ENCODE results near the gene SLC9A8. TPM values are rescaled to one million over a fixed set of nuclear protein-coding genes. Genes with fewer than 3 reads are reported as not detected.

Gene SLC9A8
- total RNA-seq, 1 donor from 2014 or later: 6.2 TPM

GRCh38 chr20:49919461-49919860 is 106.8 kb downstream of the SLC9A8 start:
- peaks cover 11% of the 10 kb centered on the region for H3K79me2 ChIP-seq (ENCODE audit: insufficient read depth, low read length)
- DNase-seq (ENCODE audit: low read depth) (no peak), FAIRE-seq (no peak)
- H3K27ac Mint-ChIP-seq (ENCODE audit: unreplicated experiment): no peak overlapping the region
- H3K9me3 ChIP-seq (ENCODE audit: insufficient read depth, low read depth, low read length): no peaks in the 10 kb centered on the region
- no peak overlapping the region for H3K4me3 Mint-ChIP-seq (ENCODE audit: unreplicated experiment)
- no peak overlapping the region for H3K27ac ChIP-seq (ENCODE audit: low read depth, low read length)
- H3K9me3 Mint-ChIP-seq (ENCODE audit: unreplicated experiment): peaks cover 3% of the 10 kb centered on the region
- TF ChIP-seq, protein P1, sequence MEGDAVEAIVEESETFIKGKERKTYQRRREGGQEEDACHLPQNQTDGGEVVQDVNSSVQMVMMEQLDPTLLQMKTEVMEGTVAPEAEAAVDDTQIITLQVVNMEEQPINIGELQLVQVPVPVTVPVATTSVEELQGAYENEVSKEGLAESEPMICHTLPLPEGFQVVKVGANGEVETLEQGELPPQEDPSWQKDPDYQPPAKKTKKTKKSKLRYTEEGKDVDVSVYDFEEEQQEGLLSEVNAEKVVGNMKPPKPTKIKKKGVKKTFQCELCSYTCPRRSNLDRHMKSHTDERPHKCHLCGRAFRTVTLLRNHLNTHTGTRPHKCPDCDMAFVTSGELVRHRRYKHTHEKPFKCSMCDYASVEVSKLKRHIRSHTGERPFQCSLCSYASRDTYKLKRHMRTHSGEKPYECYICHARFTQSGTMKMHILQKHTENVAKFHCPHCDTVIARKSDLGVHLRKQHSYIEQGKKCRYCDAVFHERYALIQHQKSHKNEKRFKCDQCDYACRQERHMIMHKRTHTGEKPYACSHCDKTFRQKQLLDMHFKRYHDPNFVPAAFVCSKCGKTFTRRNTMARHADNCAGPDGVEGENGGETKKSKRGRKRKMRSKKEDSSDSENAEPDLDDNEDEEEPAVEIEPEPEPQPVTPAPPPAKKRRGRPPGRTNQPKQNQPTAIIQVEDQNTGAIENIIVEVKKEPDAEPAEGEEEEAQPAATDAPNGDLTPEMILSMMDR (IDR thresholded peaks at IDR 0.05; ENCODE audit: insufficient read depth, low read depth, low read length): no peak
- no peak for TF ChIP-seq EZH2 (IDR thresholded peaks at IDR 0.05; ENCODE audit: insufficient read depth, low read length)
- H3K4me1 Mint-ChIP-seq (ENCODE audit: low read depth, unreplicated experiment): peaks cover 4% of the 10 kb centered on the region
- peaks cover 4% of the 10 kb centered on the region for H3K27me3 Mint-ChIP-seq (ENCODE audit: low read depth, unreplicated experiment)
- no peak overlapping the region for H3K4me2 ChIP-seq (ENCODE audit: low read length)
- no peaks in the 10 kb centered on the region for H3K36me3 Mint-ChIP-seq (ENCODE audit: low read depth, unreplicated experiment)
- H3K9ac ChIP-seq (ENCODE audit: low read length): no peak overlapping the region
- peaks cover 15% of the 10 kb centered on the region for H3K4me1 ChIP-seq (ENCODE audit: insufficient read depth, low read length)
- H3K4me3 ChIP-seq (ENCODE audit: insufficient read depth, low read depth, low read length): no peak overlapping the region
- no peaks in the 10 kb centered on the region for H3K36me3 ChIP-seq (ENCODE audit: insufficient read depth, low read length)
- no peaks in the 10 kb centered on the region for H3K27me3 ChIP-seq (ENCODE audit: insufficient read depth, low read length)
- H4K20me1 ChIP-seq (ENCODE audit: insufficient read depth, low read length): peaks cover 5% of the 10 kb centered on the region
- no peak overlapping the region for H2AFZ ChIP-seq (ENCODE audit: low read depth, low read length)

DNA sequence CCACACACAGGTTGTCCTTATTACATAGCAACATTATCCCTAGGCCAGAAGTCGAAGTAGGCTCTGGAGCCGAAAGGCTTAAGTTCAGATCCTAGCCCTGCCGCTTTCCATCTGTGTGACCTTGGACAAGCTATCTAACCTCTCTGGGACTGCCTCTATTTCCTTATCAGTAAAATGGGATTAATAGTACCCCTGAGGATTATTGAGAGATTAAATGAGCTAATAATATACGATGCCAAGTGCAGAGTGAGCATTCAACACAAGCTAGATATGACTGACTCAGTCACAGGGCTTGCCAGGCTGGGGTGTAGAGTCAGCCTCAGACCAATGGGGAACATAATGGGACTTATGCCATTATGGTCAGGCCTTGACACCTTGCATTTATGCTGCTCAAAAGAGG is 111.6 kb downstream of the SLC9A8 start:
- Histone ChIP-seq H4K20me1 (ENCODE audit: insufficient read depth, low read length) (no peaks in the 10 kb centered on the region), H3K27ac (ENCODE audit: low read depth, low read length) (no peak overlapping the region), H3K4me3 (ENCODE audit: insufficient read depth, low read depth, low read length) (no peak overlapping the region), H2AFZ (ENCODE audit: low read depth, low read length) (no peak overlapping the region), H3K4me1 (ENCODE audit: insufficient read depth, low read length) (no peaks in the 10 kb centered on the region), H3K9me3 (ENCODE audit: insufficient read depth, low read depth, low read length) (no peaks in the 10 kb centered on the region), H3K79me2 (ENCODE audit: insufficient read depth, low read length) (no peaks in the 10 kb centered on the region), H3K36me3 (ENCODE audit: insufficient read depth, low read length) (no peaks in the 10 kb centered on the region), H3K4me2 (ENCODE audit: low read length) (no peak overlapping the region), H3K27me3 (ENCODE audit: insufficient read depth, low read length) (no peaks in the 10 kb centered on the region), H3K9ac (ENCODE audit: low read length) (no peak overlapping the region)
- Mint-ChIP-seq H3K4me3 (ENCODE audit: unreplicated experiment) (no peak overlapping the region), H3K36me3 (ENCODE audit: low read depth, unreplicated experiment) (no peaks in the 10 kb centered on the region), H3K4me1 (ENCODE audit: low read depth, unreplicated experiment) (peaks cover 4% of the 10 kb centered on the region), H3K9me3 (ENCODE audit: unreplicated experiment) (peaks cover 3% of the 10 kb centered on the region), H3K27me3 (ENCODE audit: low read depth, unreplicated experiment) (peaks cover 4% of the 10 kb centered on the region), H3K27ac (ENCODE audit: unreplicated experiment) (no peak overlapping the region)
- TF ChIP-seq EZH2 (IDR thresholded peaks at IDR 0.05; ENCODE audit: insufficient read depth, low read length): no peak
- TF ChIP-seq, protein P1 (IDR thresholded peaks at IDR 0.05; ENCODE audit: insufficient read depth, low read depth, low read length): no peak
- FAIRE-seq: no peak
- DNase-seq (ENCODE audit: low read depth): no peak

DNA sequence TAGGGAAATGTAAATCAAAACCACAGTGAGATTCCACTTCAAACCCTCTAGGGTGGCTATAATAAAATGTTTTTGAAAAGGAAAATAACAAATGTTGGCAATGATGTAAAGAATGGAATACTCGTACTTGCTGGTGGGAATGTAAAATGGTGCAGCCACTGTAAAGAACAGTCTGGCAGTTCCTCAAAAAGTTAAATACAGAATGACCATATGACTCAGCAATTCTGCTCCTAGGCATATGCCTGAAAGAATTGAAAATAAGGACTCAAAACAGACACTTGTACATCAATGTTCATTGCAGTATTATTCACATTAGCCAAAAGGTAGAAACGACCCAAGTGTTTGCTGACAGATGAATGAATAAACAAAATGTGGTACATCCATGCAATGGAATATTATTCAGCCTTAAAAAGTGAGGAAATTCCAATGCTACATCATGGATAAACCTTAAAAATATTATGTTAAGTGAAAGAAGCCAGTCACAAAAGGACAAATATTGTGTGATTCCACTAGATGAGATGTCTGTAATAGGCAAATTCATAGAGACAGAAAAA is 113.3 kb downstream of the SLC9A8 start:
- Histone ChIP-seq H3K27ac (ENCODE audit: low read depth, low read length) (no peak overlapping the region), H3K36me3 (ENCODE audit: insufficient read depth, low read length) (no peaks in the 10 kb centered on the region), H3K79me2 (ENCODE audit: insufficient read depth, low read length) (no peaks in the 10 kb centered on the region), H3K9me3 (ENCODE audit: insufficient read depth, low read depth, low read length) (no peaks in the 10 kb centered on the region), H2AFZ (ENCODE audit: low read depth, low read length) (no peak overlapping the region), H3K4me1 (ENCODE audit: insufficient read depth, low read length) (no peaks in the 10 kb centered on the region), H3K4me3 (ENCODE audit: insufficient read depth, low read depth, low read length) (no peak overlapping the region), H3K4me2 (ENCODE audit: low read length) (no peak overlapping the region), H4K20me1 (ENCODE audit: insufficient read depth, low read length) (no peaks in the 10 kb centered on the region), H3K27me3 (ENCODE audit: insufficient read depth, low read length) (no peaks in the 10 kb centered on the region), H3K9ac (ENCODE audit: low read length) (no peak overlapping the region)
- peaks cover 4% of the 10 kb centered on the region for H3K27me3 Mint-ChIP-seq (ENCODE audit: low read depth, unreplicated experiment)
- FAIRE-seq (no peak), DNase-seq (ENCODE audit: low read depth) (no peak)
- peaks cover 4% of the 10 kb centered on the region for H3K4me1 Mint-ChIP-seq (ENCODE audit: low read depth, unreplicated experiment)
- TF ChIP-seq EZH2 (IDR thresholded peaks at IDR 0.05; ENCODE audit: insufficient read depth, low read length): no peak
- TF ChIP-seq, protein P1 (IDR thresholded peaks at IDR 0.05; ENCODE audit: insufficient read depth, low read depth, low read length): no peak
- H3K36me3 Mint-ChIP-seq (ENCODE audit: low read depth, unreplicated experiment): no peaks in the 10 kb centered on the region
- no peak overlapping the region for H3K4me3 Mint-ChIP-seq (ENCODE audit: unreplicated experiment)
- H3K27ac Mint-ChIP-seq (ENCODE audit: unreplicated experiment): no peak overlapping the region
- peaks cover 3% of the 10 kb centered on the region for H3K9me3 Mint-ChIP-seq (ENCODE audit: unreplicated experiment)

All from astrocyte (in vitro differentiated cells and primary cell).